Measurements from ENCODE around the gene COBL.
A peak's percentile ranks its signal among the peaks of the same experiment; 100 is the strongest.

COBL gene

DNA sequence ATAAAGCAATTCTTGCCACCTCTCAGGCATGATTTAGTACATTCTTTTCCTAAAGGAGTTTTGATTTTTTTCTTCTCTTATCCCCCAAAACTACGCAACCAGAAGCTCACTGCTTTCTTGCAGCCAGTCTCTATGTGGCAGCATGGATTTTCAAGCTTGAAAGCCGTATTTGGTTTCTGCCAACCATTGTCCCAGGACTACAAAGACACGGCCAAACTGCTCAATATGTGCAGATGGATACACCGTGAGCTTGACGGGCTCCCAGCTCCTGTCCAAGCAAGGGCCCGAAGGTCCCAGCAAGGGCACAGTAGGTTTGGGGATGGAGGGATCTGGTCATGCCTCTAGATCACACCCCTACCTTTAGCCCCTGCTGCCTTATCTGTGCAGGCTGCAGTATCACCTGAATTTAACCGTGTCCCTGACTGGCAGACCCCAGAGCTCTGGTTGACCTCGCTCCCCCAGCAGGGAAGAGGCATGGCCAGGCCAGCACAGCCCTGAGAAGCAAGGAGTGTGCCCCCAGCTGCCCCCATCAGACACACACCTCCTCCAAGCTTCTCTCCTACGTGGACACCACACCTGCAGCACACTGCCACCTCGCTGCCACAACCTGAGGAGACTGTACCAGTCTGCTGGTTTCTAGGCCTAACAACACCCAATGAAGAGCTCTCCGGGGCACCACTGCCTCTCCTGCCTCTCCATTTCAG is 86.8 kb downstream of the COBL start:
- Histone ChIP-seq H3K27me3 (ENCODE audit: control insufficient read depth, insufficient read depth, low read length) (no peaks in the 10 kb centered on the region), H2AFZ (peak overlapping the region; percentile 44), H3K9me3 (ENCODE audit: control insufficient read depth, low read length) (no peaks in the 10 kb centered on the region), H3K27ac (peak overlapping the region; percentile 98), H3K79me2 (no peaks in the 10 kb centered on the region), H3K4me2 (ENCODE audit: low read length) (peak overlapping the region; percentile 28), H3K9ac (no peak overlapping the region), H3K36me3 (ENCODE audit: control insufficient read depth, insufficient read depth, low read length) (no peaks in the 10 kb centered on the region), H3K4me1 (peaks cover 83% of the 10 kb centered on the region), H3K4me3 (ENCODE audit: low read depth, low read length) (peak overlapping the region; percentile 2)
- peak; percentile 40 for TF ChIP-seq CTCF (IDR thresholded peaks at IDR 0.05)

GRCh38 chr7:51229106-51229537 is 87.5 kb downstream of the COBL start:
- Histone ChIP-seq H3K4me2 (ENCODE audit: low read length) (peak overlapping the region; percentile 28), H3K79me2 (no peaks in the 10 kb centered on the region), H3K4me1 (peaks cover 82% of the 10 kb centered on the region), H3K9me3 (ENCODE audit: control insufficient read depth, low read length) (no peaks in the 10 kb centered on the region), H2AFZ (peak overlapping the region; percentile 44), H3K4me3 (ENCODE audit: low read depth, low read length) (peak overlapping the region; percentile 2), H3K27me3 (ENCODE audit: control insufficient read depth, insufficient read depth, low read length) (no peaks in the 10 kb centered on the region), H3K27ac (peak overlapping the region; percentile 98), H3K9ac (peak overlapping the region; percentile 39), H3K36me3 (ENCODE audit: control insufficient read depth, insufficient read depth, low read length) (no peaks in the 10 kb centered on the region)
- no peak for TF ChIP-seq CTCF (IDR thresholded peaks at IDR 0.05)

GRCh38 chr7:51228386-51228958 is 88.1 kb downstream of the COBL start:
- H3K27ac ChIP-seq = peak overlapping the region; percentile 98

DNA sequence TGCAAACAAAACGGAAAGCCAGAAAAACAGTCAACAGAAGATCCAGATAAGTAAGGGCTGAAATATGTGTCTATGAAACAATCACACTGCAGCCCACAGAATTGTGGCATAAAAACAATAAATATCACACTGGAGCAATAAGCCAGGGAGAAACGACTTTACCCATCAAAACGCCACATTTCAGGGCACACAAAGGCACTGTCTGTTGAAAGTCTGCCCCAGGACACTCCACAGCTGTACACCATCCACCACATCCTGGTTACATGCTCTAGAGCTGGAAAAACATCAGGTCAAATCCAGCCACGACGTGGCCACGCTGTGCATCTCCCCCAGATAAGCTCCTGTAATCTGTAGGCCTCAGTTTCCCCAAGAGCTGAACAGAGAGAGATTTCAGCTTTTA is 88.7 kb downstream of the COBL start:
- Histone ChIP-seq H3K36me3 (ENCODE audit: control insufficient read depth, insufficient read depth, low read length) (no peaks in the 10 kb centered on the region), H3K9ac (no peak overlapping the region), H3K27ac (peak overlapping the region; percentile 98), H3K4me3 (ENCODE audit: low read depth, low read length) (no peak overlapping the region), H3K4me1 (peaks cover 83% of the 10 kb centered on the region), H3K4me2 (ENCODE audit: low read length) (no peak overlapping the region), H3K27me3 (ENCODE audit: control insufficient read depth, insufficient read depth, low read length) (no peaks in the 10 kb centered on the region), H3K79me2 (peaks cover 4% of the 10 kb centered on the region), H2AFZ (no peak overlapping the region), H3K9me3 (ENCODE audit: control insufficient read depth, low read length) (no peaks in the 10 kb centered on the region)
- TF ChIP-seq CTCF (IDR thresholded peaks at IDR 0.05) = no peak

More at GRCh38 chr7:51228386-51228958, 88.1 kb downstream of the COBL start:
- H3K4me3 ChIP-seq (ENCODE audit: low read depth, low read length) = no peak overlapping the region
- H3K4me2 ChIP-seq (ENCODE audit: low read length) = peak overlapping the region; percentile 28
- peak overlapping the region; percentile 39 for H3K9ac ChIP-seq
- no peaks in the 10 kb centered on the region for H3K27me3 ChIP-seq (ENCODE audit: control insufficient read depth, insufficient read depth, low read length)
- no peaks in the 10 kb centered on the region for H3K9me3 ChIP-seq (ENCODE audit: control insufficient read depth, low read length)
- H3K79me2 ChIP-seq = no peaks in the 10 kb centered on the region
- no peak for TF ChIP-seq CTCF (IDR thresholded peaks at IDR 0.05)
- no peaks in the 10 kb centered on the region for H3K36me3 ChIP-seq (ENCODE audit: control insufficient read depth, insufficient read depth, low read length)
- peaks cover 84% of the 10 kb centered on the region for H3K4me1 ChIP-seq
- H2AFZ ChIP-seq = no peak overlapping the region
